Hematopoietic multipotent progenitor cell treated with erythropoietin and hydrocortisone succinate and interleukin-3 and kit ligand, for 4 days (in vitro differentiated cells): Measurements from ENCODE around the gene DOCK1.

Experiments
- DNase-seq: peaks from one replicate; pipeline ENCODE4 v3.0.0-alpha.2; 2015

Gene DOCK1

GRCh38 chr10:127043301-127043700 lies 138.1 kb downstream of the DOCK1 start:
- no peak for DNase-seq

GRCh38 chr10:127044186-127044585 lies 139.0 kb downstream of the DOCK1 start:
- no peak for DNase-seq

- no peak for DNase-seq
Observed at GRCh38 chr10:127046975-127047877, 142.0 kb downstream of the DOCK1 start.

- DNase-seq, result no peak
Observed at GRCh38 chr10:127047878-127048238, 142.6 kb downstream of the DOCK1 start.

GRCh38 chr10:127048630-127049029 lies 143.4 kb downstream of the DOCK1 start:
- DNase-seq, result no peak

- DNase-seq, result no peak
Observed at GRCh38 chr10:127052001-127052400, 146.8 kb downstream of the DOCK1 start.

- DNase-seq, result no peak
Observed at GRCh38 chr10:127055263-127055662, 150.0 kb downstream of the DOCK1 start.

GRCh38 chr10:127059314-127059713 lies 154.1 kb downstream of the DOCK1 start:
- no peak for DNase-seq

- no peak for DNase-seq
Observed at GRCh38 chr10:127063762-127064161, 158.5 kb downstream of the DOCK1 start.

- no peak for DNase-seq
Observed at GRCh38 chr10:127064474-127064873, 159.2 kb downstream of the DOCK1 start.

GRCh38 chr10:127067542-127068194 lies 162.4 kb downstream of the DOCK1 start:
- no peak for DNase-seq

- no peak for DNase-seq
Observed at GRCh38 chr10:127068485-127068884, 163.3 kb downstream of the DOCK1 start.

GRCh38 chr10:127069436-127069835 lies 164.2 kb downstream of the DOCK1 start:
- no peak for DNase-seq

- DNase-seq, result no peak
Observed at GRCh38 chr10:127071126-127071525, 165.9 kb downstream of the DOCK1 start.

- no peak for DNase-seq
Observed at GRCh38 chr10:127073666-127074065, 168.4 kb downstream of the DOCK1 start.

GRCh38 chr10:127079392-127079791 lies 174.2 kb downstream of the DOCK1 start:
- DNase-seq, result no peak

GRCh38 chr10:127080317-127080716 lies 175.1 kb downstream of the DOCK1 start:
- no peak for DNase-seq

GRCh38 chr10:127081851-127082345 lies 176.7 kb downstream of the DOCK1 start:
- DNase-seq, result no peak

- DNase-seq, result no peak
Observed at GRCh38 chr10:127082651-127083050, 177.4 kb downstream of the DOCK1 start.

GRCh38 chr10:127085957-127086356 lies 180.7 kb downstream of the DOCK1 start:
- no peak for DNase-seq

GRCh38 chr10:127088908-127089307 lies 183.7 kb downstream of the DOCK1 start:
- no peak for DNase-seq

GRCh38 chr10:127089446-127089845 lies 184.2 kb downstream of the DOCK1 start:
- no peak for DNase-seq

- DNase-seq, result no peak
Observed at GRCh38 chr10:127090138-127090537, 184.9 kb downstream of the DOCK1 start.

- no peak for DNase-seq
Observed at GRCh38 chr10:127091354-127091753, 186.1 kb downstream of the DOCK1 start.
